AG04449 (cell line): ENCODE results near the gene WAPL.

ENCODE experiments used
- CTCF ChIA-PET: fragments of 350-600 bp; formaldehyde crosslinking; extraction: SDS; loops from one replicate; lab custom pipeline; 2021; ENCODE audit warnings: antibody characterized with exemption; lab: Yijun Ruan, JAX
- POLR2A ChIA-PET: fragments of 400-600, 350-600 bp; formaldehyde crosslinking; extraction: SDS; loops from one replicate; lab custom pipeline; 2020; ENCODE audit warnings: antibody characterized with exemption, inconsistent platforms; lab: Yijun Ruan, JAX
- DNase-seq: peaks from one replicate; pipeline ENCODE4 v3.0.0-alpha.2; 2010; ENCODE audit warnings: low read depth, low spot score
- H3K4me3 ChIP-seq: 2 replicates; pipeline ENCODE4 v1.5.1; 2011; ENCODE audit warnings: low read depth, mild to moderate bottlenecking, control low read depth, low read length
- CTCF ChIP-seq: IDR thresholded peaks from one replicate; pipeline ENCODE4 v1.5.1; 2011; ENCODE audit warnings: mild to moderate bottlenecking, moderate library complexity, low read length, control low read depth, inconsistent platforms; ENCODE audit not compliant: insufficient read depth; ENCODE audit errors: missing control alignments

The WAPL gene

DNA sequence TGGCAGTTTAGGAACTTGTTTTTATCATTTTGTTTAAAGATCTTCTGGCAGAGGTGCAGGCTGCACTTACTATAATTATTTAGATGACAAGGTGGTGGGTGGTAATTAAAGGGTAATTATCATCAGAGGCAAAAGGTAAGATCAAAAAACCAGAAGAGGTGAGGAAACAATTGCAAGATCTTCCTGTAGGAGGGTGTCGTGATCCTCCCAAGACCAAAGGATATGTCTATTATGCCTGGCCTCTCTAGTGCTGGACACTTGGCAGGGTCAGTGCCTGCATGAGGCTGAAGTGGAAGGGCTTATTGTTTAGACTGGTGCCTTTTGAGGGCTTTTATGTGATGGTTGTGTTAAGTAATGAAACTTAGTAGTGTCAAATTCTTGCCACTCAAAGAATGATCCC, 1.8 kb upstream of the WAPL start:
- TF ChIP-seq CTCF, result peak; percentile 17
- H3K4me3 ChIP-seq, result no peak overlapping the region
- ChIA-PET POLR2A (no interaction called here), CTCF (interaction anchor here (0.8 to 2.0 kb wide), 6 partner anchors 11 to 192 kb away, joined by 3 to 11 read pairs (median 3); no protein-coding TSS in a partner anchor)
- DNase-seq, result no peak

DNA sequence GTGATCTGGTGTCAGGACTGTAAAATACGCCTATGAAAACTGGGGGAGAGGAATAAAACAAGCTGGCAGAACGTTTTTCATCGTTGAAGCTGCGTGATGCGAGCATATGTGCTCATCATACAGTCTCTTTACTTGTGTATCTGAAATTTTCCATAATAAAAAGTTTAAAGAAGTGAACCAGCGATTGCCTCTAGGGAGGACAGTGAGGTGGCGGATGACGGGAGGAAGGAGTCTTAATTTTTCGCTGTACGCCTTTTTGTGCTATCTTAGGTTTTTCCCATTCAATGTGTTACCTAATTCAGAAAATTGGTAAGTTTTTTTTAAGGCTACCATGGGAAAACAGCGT, 891 bp upstream of the WAPL start:
- no peak for DNase-seq
- no peak for TF ChIP-seq CTCF
- CTCF ChIA-PET, result interaction anchor here (0.8 to 2.0 kb wide), 5 partner anchors 109 to 193 kb away, joined by 3 to 11 read pairs (median 3); no protein-coding TSS in a partner anchor
- peak overlapping the region; percentile 80 for H3K4me3 ChIP-seq
- POLR2A ChIA-PET, result interaction anchor here (1.2 to 1.6 kb wide), 2 partner anchors 9 to 123 kb away, joined by 4 to 5 read pairs; no protein-coding TSS in a partner anchor

- no peak for TF ChIP-seq CTCF
- ChIA-PET POLR2A (interaction anchor here (1.6 kb wide), 1 partner anchor 121 kb away, joined by 5 read pairs; no protein-coding TSS in a partner anchor), CTCF (interaction anchor here (2.0 to 2.5 kb wide), 2 partner anchors 11 to 121 kb away, joined by 5 to 11 read pairs; no protein-coding TSS in a partner anchor)
- DNase-seq, result no peak
- H3K4me3 ChIP-seq, result peak overlapping the region; percentile 80
Observed at GRCh38 chr10:86520871-86521677, 518 bp downstream of the WAPL start.

- no peak for TF ChIP-seq CTCF
- POLR2A ChIA-PET, result no interaction called here
- DNase-seq, result no peak
- CTCF ChIA-PET, result interaction anchor here (1.7 to 2.5 kb wide), 2 partner anchors 9 to 119 kb away, joined by 4 to 5 read pairs; no protein-coding TSS in a partner anchor
- H3K4me3 ChIP-seq, result no peak overlapping the region
Observed at GRCh38 chr10:86518781-86519180, 2.8 kb downstream of the WAPL start.

DNA sequence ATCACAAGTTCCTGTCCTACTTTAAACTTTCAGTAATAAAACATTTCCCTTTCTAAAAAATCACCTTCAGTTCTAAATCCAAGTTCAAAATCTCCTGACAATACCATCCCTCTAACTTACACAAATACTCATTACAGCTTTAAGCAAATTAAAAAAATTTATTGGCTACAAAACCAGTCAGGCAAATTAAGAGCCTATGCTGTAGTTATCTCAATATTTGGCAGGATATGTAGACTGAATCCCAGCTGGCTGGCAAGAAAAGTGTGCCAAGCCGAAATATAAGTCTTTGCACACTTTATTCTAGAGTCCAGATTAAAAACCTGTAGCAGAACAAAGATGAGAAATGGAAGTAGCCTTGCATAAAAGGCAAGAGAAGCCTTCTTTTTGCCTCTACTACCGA, 9.5 kb downstream of the WAPL start:
- CTCF ChIA-PET, result no interaction called here
- DNase-seq, result no peak
- no peak overlapping the region for H3K4me3 ChIP-seq
- no peak for TF ChIP-seq CTCF
- POLR2A ChIA-PET, result no interaction called here
